ENCODE data around the gene FBLN5.

- TF ChIP-seq, protein P1, sequence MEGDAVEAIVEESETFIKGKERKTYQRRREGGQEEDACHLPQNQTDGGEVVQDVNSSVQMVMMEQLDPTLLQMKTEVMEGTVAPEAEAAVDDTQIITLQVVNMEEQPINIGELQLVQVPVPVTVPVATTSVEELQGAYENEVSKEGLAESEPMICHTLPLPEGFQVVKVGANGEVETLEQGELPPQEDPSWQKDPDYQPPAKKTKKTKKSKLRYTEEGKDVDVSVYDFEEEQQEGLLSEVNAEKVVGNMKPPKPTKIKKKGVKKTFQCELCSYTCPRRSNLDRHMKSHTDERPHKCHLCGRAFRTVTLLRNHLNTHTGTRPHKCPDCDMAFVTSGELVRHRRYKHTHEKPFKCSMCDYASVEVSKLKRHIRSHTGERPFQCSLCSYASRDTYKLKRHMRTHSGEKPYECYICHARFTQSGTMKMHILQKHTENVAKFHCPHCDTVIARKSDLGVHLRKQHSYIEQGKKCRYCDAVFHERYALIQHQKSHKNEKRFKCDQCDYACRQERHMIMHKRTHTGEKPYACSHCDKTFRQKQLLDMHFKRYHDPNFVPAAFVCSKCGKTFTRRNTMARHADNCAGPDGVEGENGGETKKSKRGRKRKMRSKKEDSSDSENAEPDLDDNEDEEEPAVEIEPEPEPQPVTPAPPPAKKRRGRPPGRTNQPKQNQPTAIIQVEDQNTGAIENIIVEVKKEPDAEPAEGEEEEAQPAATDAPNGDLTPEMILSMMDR (IDR thresholded peaks at IDR 0.05): no peak
- no peak for TF ChIP-seq POLR2A (IDR thresholded peaks at IDR 0.05)
Observed at GRCh38 chr14:91837076-91837475, 110.4 kb downstream of the FBLN5 start.
